T1000 (cell line): ENCODE measurements around the gene HSPH1.

Source experiments
- DNase-seq: peaks from one replicate; lab custom pipeline; 2025; ENCODE audit warnings: mixed read lengths; lab: John Stamatoyannopoulos, UW

HSPH1 gene

DNA sequence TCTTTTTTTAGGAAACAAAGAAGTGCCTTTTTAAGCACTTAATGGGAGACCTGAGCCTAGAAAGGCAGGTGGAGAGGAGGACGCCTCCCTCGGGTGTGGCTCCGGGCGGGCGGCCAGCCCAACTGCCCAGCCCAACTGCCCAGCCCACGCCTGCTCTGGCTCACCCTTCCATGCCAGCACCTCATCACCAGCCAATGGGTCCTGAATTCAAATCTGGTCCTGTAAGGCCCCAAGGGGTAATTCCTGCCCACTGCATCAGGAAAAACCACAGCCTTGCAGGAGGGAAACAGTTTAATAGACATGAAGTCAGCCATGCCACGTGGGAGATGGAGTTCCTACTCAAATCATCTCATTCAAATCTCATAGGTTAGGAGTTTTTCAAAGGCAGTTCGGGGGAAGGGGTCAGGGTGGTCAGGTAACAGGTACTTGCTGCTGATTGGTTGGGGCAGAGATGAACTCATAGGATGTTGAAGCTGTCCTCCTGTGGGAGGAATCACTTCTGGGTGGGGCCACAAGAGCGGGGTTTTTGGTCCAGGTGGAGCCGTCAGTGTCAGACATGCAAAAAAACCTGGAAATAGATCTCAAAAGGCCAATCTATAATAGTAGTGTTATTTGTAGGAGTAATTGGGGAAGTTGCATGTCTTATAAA lies 64.9 kb downstream of the HSPH1 start:
- no peak for DNase-seq

DNA sequence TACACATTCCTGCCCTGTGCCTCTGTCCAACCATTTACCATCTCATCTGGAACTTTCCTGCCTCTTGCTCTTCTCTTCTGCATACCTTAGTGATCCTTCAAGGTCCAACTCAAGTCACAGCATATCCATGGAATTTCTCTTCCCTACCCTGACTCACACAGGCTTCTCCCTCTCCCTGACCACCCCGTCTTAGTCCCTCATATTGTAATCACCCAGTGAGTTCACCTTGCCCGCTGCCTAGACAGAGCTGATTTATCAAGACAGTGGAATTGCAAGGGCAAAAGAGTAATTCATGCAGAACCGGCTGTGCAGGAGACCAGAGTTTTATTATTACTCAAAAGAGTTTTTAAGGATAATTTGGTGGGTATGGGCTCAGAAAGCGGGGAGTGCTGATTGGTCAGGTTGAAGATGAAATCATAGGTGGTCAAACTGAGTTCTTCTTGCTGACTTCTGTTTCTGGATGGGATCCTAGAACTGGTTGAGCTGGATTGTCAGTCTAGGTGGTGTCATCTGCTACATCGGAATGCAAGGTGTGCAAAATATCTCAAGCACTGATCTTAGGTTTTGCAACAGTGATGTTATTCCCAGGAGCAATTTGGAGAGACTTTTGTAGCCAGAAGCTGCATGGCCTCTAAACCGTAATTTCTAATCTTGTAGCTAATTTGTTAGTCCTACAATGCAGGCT lies 67.2 kb downstream of the HSPH1 start:
- no peak for DNase-seq

DNA sequence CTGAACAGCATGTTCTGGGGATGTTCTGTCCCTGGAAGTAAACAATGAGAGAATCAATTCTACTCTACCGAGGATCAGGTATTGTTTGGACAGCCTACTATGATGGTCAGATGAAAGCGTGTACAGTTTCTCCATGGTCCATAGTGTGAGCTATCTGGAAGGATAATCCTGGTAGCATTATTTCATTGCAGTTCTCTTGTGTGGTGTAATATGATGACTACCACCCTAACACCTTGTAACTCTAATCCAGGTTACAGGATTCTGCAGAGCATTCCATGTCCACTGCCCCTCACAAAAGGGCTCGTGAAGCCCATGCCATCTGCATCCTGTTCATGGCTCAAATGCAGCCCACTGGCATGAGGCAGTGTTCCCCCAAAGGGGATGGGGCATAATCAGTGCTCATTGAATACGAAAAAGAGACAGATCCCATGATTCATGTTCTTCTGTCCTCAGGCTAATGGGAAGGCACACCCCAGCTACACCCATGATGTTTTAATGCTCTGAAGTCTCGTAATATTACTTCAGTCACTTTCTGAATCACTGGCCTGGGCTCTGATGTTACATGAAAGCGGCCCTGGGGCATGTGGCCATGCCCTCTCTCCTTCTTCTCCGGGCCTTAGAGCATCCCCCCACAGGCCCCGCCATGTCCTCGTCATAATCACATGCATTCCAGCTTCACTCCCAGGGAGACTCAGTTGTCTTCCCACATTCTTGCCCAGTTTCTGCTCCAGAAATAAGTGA lies 68.4 kb downstream of the HSPH1 start:
- DNase-seq, result peak; percentile 26

DNA sequence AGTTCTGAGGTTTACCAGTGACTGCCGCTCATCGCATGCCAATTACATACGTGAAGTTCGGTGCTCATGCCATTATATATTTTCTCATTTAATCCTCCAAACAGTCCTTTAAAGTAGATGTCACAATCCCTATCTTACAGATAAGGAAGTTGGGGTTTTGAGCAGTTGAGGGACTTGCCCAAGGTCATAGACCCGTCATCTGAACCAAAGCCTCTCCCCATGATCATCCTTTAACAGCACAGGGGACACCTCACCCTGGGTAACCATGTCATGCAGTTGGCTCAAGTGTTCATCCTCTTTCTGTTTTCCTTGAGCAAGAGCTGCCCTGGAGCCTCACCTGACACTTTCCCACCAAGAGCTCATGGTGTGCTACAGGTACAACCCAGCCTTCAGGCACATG lies 69.1 kb downstream of the HSPH1 start:
- DNase-seq, result no peak

DNA sequence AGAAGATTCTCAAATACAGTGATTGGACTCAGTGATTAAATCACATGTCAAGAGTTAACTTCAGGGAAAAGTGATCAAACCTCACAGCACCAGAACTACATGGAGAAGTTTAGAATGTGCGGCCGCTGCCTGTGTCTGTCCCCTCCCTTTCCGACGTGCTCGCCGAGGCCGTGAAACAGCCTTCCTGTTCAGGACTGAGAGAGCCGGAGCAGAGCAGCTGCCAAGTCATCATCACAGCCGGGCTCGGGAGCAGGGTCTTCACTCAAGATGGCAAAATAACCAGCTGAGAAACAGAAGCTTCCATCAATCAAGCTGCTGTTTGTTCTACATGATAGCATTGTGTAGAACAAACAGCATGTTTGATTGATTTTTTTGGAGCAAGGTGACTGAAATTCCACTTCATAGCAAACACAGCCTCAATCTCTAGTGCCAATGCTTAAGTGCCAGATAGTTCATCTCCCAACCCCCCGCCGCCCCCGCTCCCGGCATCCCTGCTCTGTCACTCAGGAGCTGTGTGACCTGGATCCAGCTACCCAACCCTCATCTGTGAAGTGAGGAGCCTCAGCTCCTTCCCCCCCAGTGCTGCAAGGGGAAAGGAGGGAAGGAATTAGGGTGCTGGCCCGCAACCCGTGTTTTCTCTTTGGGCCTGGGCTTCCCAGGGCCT lies 70.6 kb downstream of the HSPH1 start:
- no peak for DNase-seq

DNA sequence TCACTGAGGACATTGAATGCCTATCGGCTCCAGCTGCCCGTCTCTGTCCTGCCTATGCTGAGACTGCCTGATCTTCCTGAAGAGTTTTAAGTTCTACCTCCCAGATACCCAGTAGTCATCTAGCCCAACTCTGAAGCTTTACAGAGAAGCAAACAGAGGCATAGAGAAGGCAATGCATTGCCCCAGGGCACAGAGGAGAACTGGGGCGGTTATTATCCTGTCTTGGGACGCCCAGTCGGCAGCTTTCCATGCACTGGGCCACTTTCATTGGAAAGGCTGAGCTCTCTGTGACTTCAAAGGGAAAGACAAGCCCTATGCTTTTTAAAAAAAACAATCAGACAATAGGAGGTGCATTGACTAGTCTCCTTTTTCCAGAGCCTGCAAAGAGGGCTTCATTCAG lies 71.6 kb downstream of the HSPH1 start:
- DNase-seq, result no peak

DNA sequence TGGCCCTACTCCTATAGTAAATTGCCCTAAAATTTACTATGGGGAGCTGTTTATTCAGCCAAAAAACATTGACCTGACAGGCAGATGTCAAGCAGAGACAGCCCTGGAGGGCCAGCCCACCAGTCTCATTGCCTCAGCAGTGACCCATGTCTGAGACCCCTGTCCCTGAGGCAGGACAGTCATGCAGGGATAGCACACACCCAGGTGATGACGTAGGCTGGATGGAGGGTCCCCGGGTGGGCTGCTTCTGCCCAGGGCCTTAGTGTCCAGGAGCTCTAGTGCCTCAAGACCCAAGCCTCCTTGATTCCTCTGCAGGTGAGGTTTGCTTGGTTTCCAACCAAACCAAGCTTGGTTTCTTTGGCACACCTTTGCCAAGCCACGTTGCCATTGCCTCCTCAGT lies 72.1 kb downstream of the HSPH1 start:
- DNase-seq, result no peak

DNA sequence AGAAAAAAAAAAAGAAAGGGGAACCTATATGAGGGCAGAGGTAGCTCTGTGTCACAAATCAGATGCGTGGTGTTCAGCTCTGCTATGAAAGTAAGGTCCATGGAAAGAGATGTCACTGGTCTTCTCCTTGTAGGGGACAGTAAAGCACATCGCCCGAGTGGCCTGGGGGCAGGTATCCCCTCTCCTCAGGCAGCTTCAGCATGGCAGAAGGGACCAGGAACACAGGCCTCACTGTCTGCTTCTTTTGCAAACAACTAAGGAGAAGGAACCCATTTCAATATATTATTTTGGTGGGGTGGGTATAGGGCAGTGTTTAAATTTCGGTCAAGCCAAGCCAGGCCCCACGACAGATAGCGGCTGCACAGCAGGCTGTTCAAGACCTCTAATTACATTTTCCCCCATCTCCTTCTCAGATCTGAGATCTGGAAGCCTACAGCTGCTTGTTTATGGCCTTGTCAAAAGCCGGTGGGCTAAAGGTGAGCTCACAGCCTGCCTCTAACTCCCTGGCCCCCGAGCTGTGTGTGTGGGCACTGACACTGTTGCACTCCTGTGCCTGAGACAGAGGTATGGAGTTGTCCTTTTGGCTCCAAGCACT lies 72.8 kb downstream of the HSPH1 start:
- DNase-seq, result no peak
